Glomerular visceral epithelial cell (primary cell): ENCODE data around the gene MEP1A.
"Not testable (repeated sequence)": the region's sequence is repeated elsewhere in the genome, so short reads cannot be mapped to it uniquely, and the experiment has no call there.

Source experiments
- DNase-seq: peaks from one replicate; pipeline ENCODE4 v3.0.0-alpha.2; 2016; ENCODE audit errors: extremely low spot score

The MEP1A gene

GRCh38 chr6:46834991-46835390, 41.8 kb downstream of the MEP1A start:
- DNase-seq, result not testable (repeated sequence)

GRCh38 chr6:46838033-46838432, 44.8 kb downstream of the MEP1A start:
- no peak for DNase-seq

GRCh38 chr6:46842252-46842846, 49.2 kb downstream of the MEP1A start:
- not testable (repeated sequence) for DNase-seq

- DNase-seq, result no peak
Measured at GRCh38 chr6:46845126-46845525, 51.9 kb downstream of the MEP1A start.

- peak; percentile 85 for DNase-seq
Measured at GRCh38 chr6:46848684-46849360, 55.6 kb downstream of the MEP1A start.

GRCh38 chr6:46849361-46849690, 56.1 kb downstream of the MEP1A start:
- DNase-seq, result no peak

GRCh38 chr6:46850792-46851191, 57.6 kb downstream of the MEP1A start:
- peak; percentile 5 for DNase-seq

GRCh38 chr6:46851576-46851975, 58.4 kb downstream of the MEP1A start:
- not testable (repeated sequence) for DNase-seq

GRCh38 chr6:46855966-46856365, 62.8 kb downstream of the MEP1A start:
- DNase-seq, result peak; percentile 34

GRCh38 chr6:46862381-46862780, 69.2 kb downstream of the MEP1A start:
- DNase-seq, result no peak

GRCh38 chr6:46863791-46864190, 70.6 kb downstream of the MEP1A start:
- DNase-seq, result no peak

- no peak for DNase-seq
Measured at GRCh38 chr6:46865221-46865620, 72.0 kb downstream of the MEP1A start.

- no peak for DNase-seq
Measured at GRCh38 chr6:46867411-46867810, 74.2 kb downstream of the MEP1A start.

GRCh38 chr6:46876126-46876525, 82.9 kb downstream of the MEP1A start:
- DNase-seq, result peak; percentile 77

GRCh38 chr6:46879003-46879402, 85.8 kb downstream of the MEP1A start:
- DNase-seq, result no peak

GRCh38 chr6:46882645-46883044, 89.5 kb downstream of the MEP1A start:
- DNase-seq, result no peak

- DNase-seq, result peak; percentile 42
Measured at GRCh38 chr6:46888031-46888430, 94.8 kb downstream of the MEP1A start.

- DNase-seq, result peak; percentile 24
Measured at GRCh38 chr6:46888578-46888977, 95.4 kb downstream of the MEP1A start.
